ENCODE data around the gene RBM34.
A peak's percentile ranks its signal among the peaks of the same experiment; 100 is the strongest.
"Not testable (repeated sequence)": the region's sequence is repeated elsewhere in the genome, so short reads cannot be mapped to it uniquely, and the experiment has no call there.

RBM34 gene

DNA sequence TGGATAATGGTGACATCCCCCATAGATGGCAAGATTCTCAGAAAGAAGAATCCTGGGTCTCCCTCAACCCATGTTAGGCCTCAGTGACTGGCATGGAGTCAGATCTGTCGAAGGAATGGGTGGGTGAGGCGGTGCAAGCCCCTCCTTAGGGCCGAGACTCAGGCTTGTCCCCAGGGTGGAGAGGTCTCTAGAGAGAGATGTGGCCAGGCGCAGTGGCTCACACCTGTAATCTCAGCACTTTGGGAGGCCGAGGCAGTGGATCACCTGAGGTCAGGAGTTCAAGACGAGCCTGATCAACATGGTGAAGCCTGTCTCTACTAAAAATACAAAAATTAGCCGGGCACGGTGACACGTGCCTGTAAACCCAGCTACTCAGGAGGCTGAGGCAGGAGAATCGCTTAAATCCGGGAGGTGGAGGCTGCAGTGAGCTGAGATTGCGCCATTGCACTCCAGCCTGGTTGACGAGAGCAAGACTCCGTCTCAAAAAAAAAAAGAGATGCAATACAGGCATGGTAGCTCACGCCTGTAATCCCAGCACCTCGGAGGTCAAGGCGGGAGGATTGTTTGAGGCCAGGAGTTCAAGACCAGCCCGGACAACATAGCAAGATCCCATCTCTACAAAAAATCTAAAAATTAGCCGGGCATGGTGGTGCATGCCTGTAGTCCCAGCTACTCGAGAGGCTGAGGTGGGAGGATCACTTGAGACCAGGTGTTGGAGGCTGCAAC lies 69.6 kb downstream of the RBM34 start:
- DNase-seq: not testable (repeated sequence)

DNA sequence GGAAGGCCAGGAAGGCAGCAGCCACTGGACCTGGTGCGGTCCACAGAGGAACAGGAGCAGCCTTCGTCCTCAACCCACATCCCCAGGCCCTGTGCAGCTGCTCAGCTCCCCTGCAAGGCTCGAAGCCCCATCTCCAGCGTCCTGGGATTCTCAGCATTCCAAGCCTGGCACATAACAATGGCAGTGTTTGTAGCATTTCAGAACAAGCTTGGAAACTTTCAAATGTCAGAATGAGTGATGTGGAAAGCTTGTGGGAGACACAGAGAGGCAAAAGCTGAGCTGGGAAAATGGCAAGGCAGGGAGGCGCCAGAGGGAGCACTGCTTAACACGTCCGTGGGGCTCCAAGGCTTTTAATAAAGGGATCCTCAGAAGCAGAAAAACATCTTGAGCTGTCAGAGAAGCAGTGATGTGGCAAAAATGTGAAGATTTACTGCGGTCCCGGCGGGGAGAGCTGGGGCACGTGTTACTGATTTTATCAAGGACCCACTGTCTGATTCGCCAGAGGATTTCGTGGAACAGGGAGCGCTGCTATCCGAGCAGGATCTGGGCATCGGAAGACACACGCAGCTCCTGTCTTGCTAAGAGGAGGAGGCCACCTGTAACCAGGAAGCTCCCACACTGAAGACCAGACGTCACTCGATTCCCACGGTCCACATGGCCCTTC lies 70.5 kb downstream of the RBM34 start:
- peak; percentile 46 for DNase-seq

DNA sequence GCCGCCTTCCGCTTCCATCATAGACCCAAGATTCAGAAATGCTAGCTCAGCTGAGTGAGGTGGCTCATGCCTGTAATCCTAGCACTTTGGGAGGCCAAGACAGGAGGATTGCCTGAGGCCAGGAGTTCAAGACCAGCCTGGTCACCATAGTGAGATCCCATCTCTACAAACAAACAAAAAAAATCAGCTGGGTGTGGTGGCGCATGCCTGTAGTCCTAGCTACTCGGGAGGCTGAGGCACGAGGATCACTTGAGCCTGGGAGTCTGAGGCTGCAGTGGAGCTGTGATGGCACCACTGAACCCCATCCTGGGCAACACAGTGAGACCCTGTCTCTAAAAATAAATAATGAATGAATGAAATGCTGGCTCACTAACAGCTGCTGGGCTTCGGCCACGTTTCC lies 72.1 kb downstream of the RBM34 start:
- no peak for DNase-seq

DNA sequence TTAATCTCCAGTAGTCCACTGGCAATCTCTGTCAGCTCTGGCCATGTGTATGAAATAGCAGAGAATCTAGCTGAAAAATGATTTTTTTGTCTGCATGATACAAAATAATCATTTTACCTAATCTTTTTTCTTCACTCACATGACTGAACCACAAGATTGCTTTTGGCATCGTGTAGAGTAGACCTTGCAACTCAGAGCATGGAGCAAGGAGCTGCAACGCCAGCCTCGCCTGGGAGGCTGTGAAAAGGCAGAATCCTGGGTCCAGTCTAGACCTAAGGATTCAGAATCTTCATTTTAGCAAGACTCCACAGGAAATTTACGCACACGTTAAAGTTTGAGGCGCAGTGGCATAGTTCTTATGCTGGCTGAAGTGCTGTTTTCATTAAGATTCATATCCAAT lies 72.6 kb downstream of the RBM34 start:
- no peak for DNase-seq

DNA sequence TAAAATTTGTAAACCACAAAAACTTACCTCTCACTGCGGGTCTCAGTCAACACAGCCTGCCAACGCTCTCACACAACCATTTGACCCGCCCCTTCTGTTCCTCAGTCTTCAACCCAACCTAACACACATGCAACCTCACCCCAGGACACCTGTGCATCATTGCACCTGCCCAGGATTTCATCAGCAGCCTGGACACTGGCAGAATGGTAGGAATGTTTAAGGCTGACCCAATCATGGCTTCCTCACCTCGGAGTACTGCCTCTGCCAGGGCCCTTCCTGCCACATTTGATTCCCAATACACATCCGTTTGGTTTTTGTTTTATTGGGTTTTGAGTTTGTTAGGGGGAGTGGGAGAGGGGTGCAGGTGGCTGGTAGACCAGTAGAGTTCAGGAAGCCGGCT lies 73.1 kb downstream of the RBM34 start:
- no peak for DNase-seq

DNA sequence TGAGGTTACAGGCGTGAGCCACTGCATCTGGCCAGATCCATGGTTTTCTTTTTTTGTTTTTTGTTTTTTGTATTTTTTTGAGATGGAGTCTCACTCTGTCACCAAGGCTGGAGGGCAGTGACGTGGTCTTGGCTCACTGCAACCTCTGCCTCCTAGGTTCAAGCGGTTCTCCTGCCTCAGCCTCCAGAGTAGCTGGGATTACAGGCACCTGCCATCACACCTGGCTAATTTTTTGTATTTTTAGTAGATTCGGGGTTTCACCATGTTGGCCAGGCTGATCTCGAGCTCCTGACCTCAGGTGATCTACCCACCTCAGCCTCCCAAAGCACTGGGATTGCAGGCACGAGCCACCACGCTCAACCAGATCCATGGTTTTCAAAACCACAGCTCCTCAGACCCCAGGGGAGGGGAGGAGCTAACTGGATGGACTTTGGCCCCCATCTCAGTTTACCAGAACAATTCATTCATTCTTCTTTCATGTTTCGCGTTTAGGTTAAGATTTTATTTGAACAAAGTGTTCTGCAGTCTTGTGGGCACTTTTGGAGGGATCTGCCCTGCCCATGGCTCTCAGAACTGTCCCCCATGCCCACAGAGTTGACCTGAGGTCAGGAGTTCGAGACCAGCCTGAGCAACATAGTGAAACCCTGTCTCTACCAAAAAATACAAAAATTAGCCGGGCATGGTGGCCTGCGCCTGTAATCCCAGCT lies 75.5 kb downstream of the RBM34 start:
- not testable (repeated sequence) for DNase-seq

All from DMS 273 treated with DMSO at 0.1 percent for 48 hours (cell line).